ENCODE results near the gene MOSPD3. TPM values are rescaled to one million over a fixed set of nuclear protein-coding genes. Genes with fewer than 3 reads are reported as not detected.
A peak's percentile ranks its signal among the peaks of the same experiment; 100 is the strongest.

MOSPD3 gene
- total and polyA plus RNA-seq, 2 of the 13 experiments (the other 11 are each of a cell fraction or from before 2014, with no cell fraction given): 7.6 to 8.8 TPM

- peak overlapping the region; percentile 78 for H3K4me2 ChIP-seq (ENCODE audit: low read depth, low read length)
- ATAC-seq (no peak; the same call in 2 of the 3 replicates), DNase-seq (ENCODE audit: low spot score) (no peak), FAIRE-seq (no peak)
- peaks cover 65% of the 10 kb centered on the region for H3K4me1 ChIP-seq (ENCODE audit: insufficient read depth, low read length)
- ChIA-PET POLR2A (interaction anchor here (0.8 to 3.3 kb wide), 12 partner anchors 10 to 143 kb away, joined by 3 to 73 read pairs (median 6); partner anchors contain the start of genes AGFG2, FBXO24, GNB2 and LRCH4), CTCF (ENCODE audit: low intra/inter-chr PET ratio, low total read pairs) (no interaction called here)
- peak overlapping the region; percentile 77 for H3K9ac ChIP-seq (ENCODE audit: insufficient read depth, low read depth, low read length)
- H3K9me3 ChIP-seq (ENCODE audit: low read length): no peaks in the 10 kb centered on the region
- peaks cover 1 to 8% of the 10 kb centered on the region in 2 experiments; a peak in 1 of 5 replicates for H3K36me3 ChIP-seq (replicated peaks in 1 of 2; ENCODE audit: control insufficient read depth in 1 of 2, insufficient read depth in 2 of 2, low read length in 2 of 2)
- no peaks in the 10 kb centered on the region for H3K79me2 ChIP-seq (ENCODE audit: insufficient read depth, low read length)
- peak overlapping the region in 2 of 3 experiments; percentile 8 to 62; a peak in 3 of 6 replicates for H3K4me3 ChIP-seq (replicated peaks in 1 of 3; ENCODE audit: insufficient read depth in 1 of 3, low read depth in 2 of 3, low read length in 3 of 3)
- H3K27me3 ChIP-seq (ENCODE audit: control insufficient read depth in 1 of 2, insufficient read depth in 2 of 2, low read length in 2 of 2): no peaks in the 10 kb centered on the region
- H2AFZ ChIP-seq (ENCODE audit: low read length): no peak overlapping the region
- H4K20me1 ChIP-seq (ENCODE audit: insufficient read depth, low read length): peaks cover 2% of the 10 kb centered on the region; the same call in 1 of the 2 replicates
- 43% methylated on average over 2 of the region's 2 CpGs for WGBS (ENCODE audit: low lambda C conversion rate)
- BruUV-seq (replicated peaks): no TSS peak
- in situ Hi-C loops (cut with HindIII; ENCODE audit: extremely low pct_ligation_motif_present, low pct_unique_long_range_greater_than_20kb): no loop called here
- intact Hi-C loops (cut with micrococcal nuclease; ENCODE audit: unreplicated experiment): no loop called here
- peak overlapping the region; percentile 99 for H3K27ac ChIP-seq (ENCODE audit: extremely low read length, insufficient read depth, low read length)
- 0 out of 2 replicates have a peak, but pooled peaks have one; percentile 4 for TF ChIP-seq ZSCAN31 (CRISPR knock-in tag; IDR thresholded peaks at IDR 0.05; ENCODE audit: low read depth)
- TF ChIP-seq PITX1 (CRISPR knock-in tag; IDR thresholded peaks at IDR 0.05): 0 out of 2 replicates have a peak, but pooled peaks have one; percentile 7
- TF ChIP-seq ZNF510 (CRISPR knock-in tag; IDR thresholded peaks at IDR 0.05; ENCODE audit: low read depth): 0 out of 2 replicates have a peak, but pooled peaks have one; percentile 18
- 0 out of 2 replicates have a peak, but pooled peaks have one; percentile 27 for TF ChIP-seq ZSCAN5A (CRISPR knock-in tag; IDR thresholded peaks at IDR 0.05; ENCODE audit: borderline replicate concordance)
- TF ChIP-seq RBM39 (IDR thresholded peaks at IDR 0.05; ENCODE audit: low read depth, low read length, poor library complexity, severe bottlenecking): peak; percentile 14
- no peak for TF ChIP-seq ZNF816 (CRISPR knock-in tag; IDR thresholded peaks at IDR 0.05; ENCODE audit: borderline replicate concordance)
- TF ChIP-seq ZNF326 (CRISPR knock-in tag; IDR thresholded peaks at IDR 0.05; ENCODE audit: borderline replicate concordance): peak; percentile 75; the same call in 1 of the 2 replicates
- peak; percentile 6; the same call in 1 of the 2 replicates for TF ChIP-seq POLR2G (IDR thresholded peaks at IDR 0.05; ENCODE audit: low read depth, low read length)
- TF ChIP-seq TARDBP (CRISPR knock-in tag; IDR thresholded peaks at IDR 0.05): 0 out of 2 replicates have a peak, but pooled peaks have one; percentile 13
- no peak for TF ChIP-seq NONO (IDR thresholded peaks at IDR 0.05)
- TF ChIP-seq NONO (CRISPR knock-in tag; conservative IDR thresholded peaks at IDR 0.05): peak; percentile 10; the same call in 1 of the 2 replicates
- TF ChIP-seq NFKB2 (CRISPR knock-in tag; IDR thresholded peaks at IDR 0.05; ENCODE audit: borderline replicate concordance): no peak
- no peak for TF ChIP-seq ZNF407 (CRISPR knock-in tag; IDR thresholded peaks at IDR 0.05; ENCODE audit: not compliant biosample characterization)
- TF ChIP-seq ZNF781 (CRISPR knock-in tag; IDR thresholded peaks at IDR 0.05; ENCODE audit: borderline replicate concordance, not compliant biosample characterization): no peak
- 0 out of 2 replicates have a peak, but pooled peaks have one; percentile 22 for TF ChIP-seq THYN1 (CRISPR knock-in tag; IDR thresholded peaks at IDR 0.05; ENCODE audit: borderline replicate concordance, low read depth)
Observed at GRCh38 chr7:100571829-100572116, 40.6 kb upstream of the MOSPD3 start.
